HCT116 (cell line): ENCODE measurements around the gene OR10X1. TPM values are rescaled to one million over a fixed set of nuclear protein-coding genes. Genes with fewer than 3 reads are reported as not detected.

ENCODE experiments used
- ATAC-seq: fragments of 200-7000 bp; cut with Tn5 transposase; 2 replicates; pipeline ENCODE4 v1.9.1; 2020; ENCODE audit warnings: mild to moderate bottlenecking, moderate library complexity
- BruUV-seq: library from RNA; stranded (reverse); fragments of 400-500 nt; replicated peaks from 2 replicates; lab custom pipeline; 2021; lab: Mats Ljungman, UMichigan
- CTCF ChIA-PET: fragments of 300-600 bp; sonication (Branson Sonifier 250); formaldehyde crosslinking; loops from one replicate; lab custom pipeline; 2021; ENCODE audit warnings: antibody characterized with exemption; lab: Charles Lee
- POLR2A ChIA-PET: fragments of 300-600, 350-600 bp; sonication (Branson Sonifier 250); formaldehyde crosslinking; loops from one replicate; lab custom pipeline; 2021; ENCODE audit warnings: antibody characterized with exemption; lab: Charles Lee
- RAD21 ChIA-PET, 2 experiments: fragments of 300-600 bp; sonication (Branson Sonifier 250); formaldehyde crosslinking; loops; one replicate each; lab custom pipeline; 2023; ENCODE audit warnings: low total read pairs in 2 of 2; ENCODE audit not compliant: uncharacterized antibody in 2 of 2, unreplicated experiment in 2 of 2, low non-redundant PET in 1 of 2; lab: Charles Lee
- DNase-seq: peaks from one replicate; pipeline ENCODE4 v3.0.0-alpha.2; 2010; ENCODE audit warnings: low read depth, low spot score
- H2AFZ ChIP-seq: fragments of 200-600 bp; shearing (Covaris generic), sonication (generic); 2 replicates; pipeline ENCODE4 v1.6.1; 2017; ENCODE audit warnings: low read depth, mixed run types, mixed read lengths, antibody characterized with exemption, low read length; ENCODE audit not compliant: poor library complexity, severe bottlenecking
- H3K27ac ChIP-seq: 2 replicates; pipeline ENCODE4 v1.5.1; 2012; ENCODE audit warnings: low read depth, low read length
- H3K27me3 ChIP-seq: fragments of 200-600 bp; sonication (generic); 2 replicates; pipeline ENCODE4 v1.6.1; 2016; ENCODE audit warnings: mixed run types, low read length, mixed read lengths; ENCODE audit not compliant: insufficient read depth
- H3K36me3 ChIP-seq, 2 experiments: fragments of 200-500 bp in 1 of 2; fragments of 200-600 bp in 1 of 2; sonication (Bioruptor generic) in 1 of 2; sonication (generic) in 1 of 2; 2 replicates each; pipeline versions ENCODE4 v1.5.1 to v1.6.1; 2014 to 2016; ENCODE audit warnings: low read length in 2 of 2, inconsistent platforms in 1 of 2, mixed read lengths in 1 of 2, mixed run types in 1 of 2; ENCODE audit not compliant: insufficient read depth in 2 of 2, control insufficient read depth in 1 of 2
- H3K4me1 ChIP-seq, 2 experiments: fragments of 200-600 bp in 1 of 2; sonication (generic) in 1 of 2; 2 replicates each; pipeline versions ENCODE4 v1.5.1 to v1.6.1; 2012 to 2017; ENCODE audit warnings: low read length in 2 of 2, inconsistent platforms in 1 of 2, mild to moderate bottlenecking in 1 of 2, mixed read lengths in 1 of 2, mixed run types in 1 of 2, moderate library complexity in 1 of 2; ENCODE audit not compliant: insufficient read depth in 2 of 2, control insufficient read depth in 1 of 2
- H3K4me2 ChIP-seq: fragments of 200-600 bp; sonication (generic); 2 replicates; pipeline ENCODE4 v1.6.1; 2017; ENCODE audit warnings: mixed run types, low read length, mixed read lengths
- H3K4me3 ChIP-seq, 2 experiments: fragments of 200-600 bp in 1 of 2; sonication (generic) in 1 of 2; replicated peaks in 1 of 2; 2 replicates each; pipeline ENCODE4 v1.5.1; 2011 to 2016; ENCODE audit warnings: low read length in 2 of 2, control low read depth in 1 of 2, low read depth in 1 of 2, mild to moderate bottlenecking in 1 of 2, mixed read lengths in 1 of 2, mixed run types in 1 of 2
- H3K79me2 ChIP-seq: fragments of 200-600 bp; sonication (generic); 2 replicates; pipeline ENCODE4 v1.6.1; 2017; ENCODE audit warnings: mild to moderate bottlenecking, mixed run types, low read length, moderate library complexity, mixed read lengths; ENCODE audit not compliant: insufficient read depth
- H3K9ac ChIP-seq: fragments of 200-600 bp; sonication (generic); 2 replicates; pipeline ENCODE4 v1.6.1; 2016; ENCODE audit warnings: low read length, mixed read lengths
- H3K9me2 ChIP-seq: fragments of 200-600 bp; sonication (generic), shearing (Covaris generic); 2 replicates; pipeline ENCODE4 v1.6.1; 2017; ENCODE audit warnings: mixed run types, mild to moderate bottlenecking, moderate library complexity; ENCODE audit not compliant: insufficient read depth
- H3K9me3 ChIP-seq, 2 experiments: fragments of 200-500 bp in 1 of 2; fragments of 200-600 bp in 1 of 2; sonication (Bioruptor generic) in 1 of 2; sonication (generic) in 1 of 2; 2 replicates each; pipeline ENCODE4 v1.6.1; 2014 to 2017; ENCODE audit warnings: low read length in 2 of 2, mixed read lengths in 2 of 2, inconsistent platforms in 1 of 2, low read depth in 1 of 2, mild to moderate bottlenecking in 1 of 2, mixed run types in 1 of 2, moderate library complexity in 1 of 2; ENCODE audit not compliant: control insufficient read depth in 1 of 2, insufficient read depth in 1 of 2
- H4K20me1 ChIP-seq: fragments of 200-600 bp; sonication (generic), shearing (Covaris generic); 2 replicates; pipeline ENCODE4 v1.6.1; 2017; ENCODE audit warnings: mixed run types, mild to moderate bottlenecking, moderate library complexity; ENCODE audit not compliant: insufficient read depth
- CEBPB ChIP-seq: IDR thresholded peaks from 2 replicates; pipeline ENCODE4 v1.6.1; 2012; ENCODE audit warnings: low read depth
- CTCF ChIP-seq, 3 experiments: fragments of 200-600 bp in 1 of 3; sonication (generic) in 1 of 3; IDR thresholded peaks in 2 of 3; conservative IDR thresholded peaks in 1 of 3; 2 replicates each; pipeline ENCODE4 v1.5.1; 2012 to 2017; ENCODE audit warnings: low read depth in 2 of 3, low read length in 2 of 3, antibody characterized with exemption in 1 of 3, borderline replicate concordance in 1 of 3, control low read depth in 1 of 3, mild to moderate bottlenecking in 1 of 3, mixed read lengths in 1 of 3, mixed run types in 1 of 3, moderate library complexity in 1 of 3; ENCODE audit not compliant: insufficient read depth in 1 of 3
- EGR1 ChIP-seq: IDR thresholded peaks from 2 replicates; pipeline ENCODE4 v1.6.1; 2012; ENCODE audit warnings: low read depth
- EZH2 ChIP-seq: fragments of 200-600 bp; sonication (generic); IDR thresholded peaks from 2 replicates; pipeline ENCODE4 v1.6.1; 2017; ENCODE audit warnings: antibody characterized with exemption, mixed run types
- EZH2phosphoT487 ChIP-seq: fragments of 200-600 bp; IDR thresholded peaks from 2 replicates; pipeline ENCODE4 v1.6.1; 2018; ENCODE audit warnings: antibody characterized with exemption, borderline replicate concordance
- FOSL1 ChIP-seq: IDR thresholded peaks from 2 replicates; pipeline ENCODE4 v1.6.1; 2012; ENCODE audit warnings: low read depth
- RAD21 ChIP-seq: IDR thresholded peaks from 2 replicates; pipeline ENCODE4 v1.6.1; 2012; ENCODE audit warnings: low read depth, mild to moderate bottlenecking
- REST ChIP-seq: IDR thresholded peaks from 2 replicates; pipeline ENCODE4 v1.6.1; 2012; ENCODE audit warnings: low read depth
- SP1 ChIP-seq: IDR thresholded peaks from 2 replicates; pipeline ENCODE4 v1.6.1; 2012; ENCODE audit warnings: low read depth
- SRF ChIP-seq: IDR thresholded peaks from 2 replicates; pipeline ENCODE4 v1.6.1; 2012; ENCODE audit warnings: low read depth
- TCF7L2 ChIP-seq: IDR thresholded peaks from 2 replicates; pipeline ENCODE4 v1.7.0; 2011; ENCODE audit warnings: borderline replicate concordance, inconsistent platforms; ENCODE audit not compliant: insufficient read depth, insufficient read length; ENCODE audit errors: extremely low read depth
- YY1 ChIP-seq: IDR thresholded peaks from 2 replicates; pipeline ENCODE4 v1.6.1; 2011; ENCODE audit warnings: low read length, low read depth, moderate library complexity, mild to moderate bottlenecking; ENCODE audit not compliant: insufficient replicate concordance; ENCODE audit errors: extremely low read depth
- ZBTB33 ChIP-seq: IDR thresholded peaks from 2 replicates; pipeline ENCODE4 v1.6.1; 2011; ENCODE audit warnings: mild to moderate bottlenecking, low read length, moderate library complexity; ENCODE audit not compliant: insufficient replicate concordance; ENCODE audit errors: extremely low read depth
- ZFX ChIP-seq: fragments of 450-650 bp; IDR thresholded peaks from 2 replicates; pipeline ENCODE4 v1.6.1; 2017
- ZNF274 ChIP-seq: fragments of 200-500 bp; sonication (Bioruptor generic); IDR thresholded peaks from 2 replicates; pipeline ENCODE4 v1.6.1; 2014; ENCODE audit warnings: mild to moderate bottlenecking, low read depth, low read length, inconsistent platforms
- intact Hi-C: fragments of 100-400 bp; cut with micrococcal nuclease; formaldehyde crosslinking; loops from 2 replicates; pipeline ENCODE4 v1.10.0; 2022
- total RNA-seq: library from RNA; stranded (reverse); gene quantifications from one replicate; pipeline ENCODE4 v1.2.1, GENCODE V29; 2021; ENCODE audit not compliant: unreplicated experiment

OR10X1 gene
- total RNA-seq, 1 experiment from 2014 or later = not detected

GRCh38 chr1:158572226-158572625, 7.5 kb downstream of the OR10X1 start:
- ATAC-seq = no peak

More at GRCh38 chr1:158572226-158572625, 7.5 kb downstream of the OR10X1 start:
- POLR2A ChIA-PET = no interaction called here
- H2AFZ ChIP-seq = no peak overlapping the region
- CTCF ChIA-PET = no interaction called here
- H3K4me3 ChIP-seq = no peak overlapping the region
- no peak for DNase-seq
- H3K79me2 ChIP-seq = no peaks in the 10 kb centered on the region
- no peak overlapping the region for H3K4me2 ChIP-seq
- no peak overlapping the region for H3K27ac ChIP-seq
- TF ChIP-seq TCF7L2 = no peak
- no peak for TF ChIP-seq ZFX
- TF ChIP-seq ZBTB33 = no peak
- no peak for TF ChIP-seq EZH2phosphoT487
- TF ChIP-seq RAD21 = no peak
- TF ChIP-seq CEBPB = no peak
- TF ChIP-seq YY1 = no peak
- no peak for TF ChIP-seq EGR1
- TF ChIP-seq SP1 = no peak
- TF ChIP-seq CTCF (IDR thresholded peaks at IDR 0.05 in 2 of 3, conservative IDR thresholded peaks at IDR 0.05 in 1 of 3; ENCODE audit: borderline replicate concordance in 1 of 3, insufficient read depth in 1 of 3, low read depth in 2 of 3, low read length in 2 of 3) = no peak
- no peak for TF ChIP-seq ZNF274
- TF ChIP-seq EZH2 = no peak
- no peak for TF ChIP-seq REST
- TF ChIP-seq FOSL1 = no peak
- no peak for TF ChIP-seq SRF
- TF ChIP-seq, all 23 proteins: peak for 0
- no peak overlapping the region for H3K9ac ChIP-seq
- BruUV-seq = no TSS peak
- H3K4me1 ChIP-seq = no peaks in the 10 kb centered on the region
- RAD21 ChIA-PET = no interaction called here
- no peaks in the 10 kb centered on the region for H3K36me3 ChIP-seq
- H3K27me3 ChIP-seq = no peaks in the 10 kb centered on the region
- H4K20me1 ChIP-seq = no peaks in the 10 kb centered on the region
- H3K9me2 ChIP-seq = no peaks in the 10 kb centered on the region
- intact Hi-C loops = no loop called here
- H3K9me3 ChIP-seq = no peaks in the 10 kb centered on the region
